GM12873 (cell line): Measurements from ENCODE around the gene CNDP1.

Source experiments
- TF ChIP-seq, protein P1 (sequence below): IDR thresholded peaks from 2 replicates; pipeline ENCODE4 v1.5.1; 2012; ENCODE audit warnings: low read depth, mild to moderate bottlenecking, moderate library complexity, low read length, control low read depth; ENCODE audit not compliant: insufficient read depth; ENCODE audit errors: missing control alignments

CNDP1 gene

DNA sequence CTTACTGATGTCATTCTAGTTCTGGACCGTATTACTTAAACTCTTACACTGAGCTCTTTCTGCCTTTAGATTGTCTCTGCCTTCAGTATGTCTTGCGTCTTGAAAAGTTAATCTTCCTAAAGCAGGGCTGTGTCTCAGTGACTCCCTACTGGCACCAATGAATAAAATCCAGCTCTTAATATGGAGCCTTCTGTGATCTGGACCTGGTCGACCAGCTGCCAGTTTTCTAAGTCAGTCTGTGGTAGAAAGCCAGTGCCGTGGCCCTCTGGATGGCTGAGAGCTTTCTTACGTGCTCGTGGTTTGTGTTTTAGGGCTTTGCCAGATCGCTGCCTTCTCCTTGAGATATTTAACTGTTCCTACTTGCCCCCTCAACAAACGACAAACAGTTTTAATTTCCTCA, 90.2 kb downstream of the CNDP1 start:
- TF ChIP-seq, protein P1, sequence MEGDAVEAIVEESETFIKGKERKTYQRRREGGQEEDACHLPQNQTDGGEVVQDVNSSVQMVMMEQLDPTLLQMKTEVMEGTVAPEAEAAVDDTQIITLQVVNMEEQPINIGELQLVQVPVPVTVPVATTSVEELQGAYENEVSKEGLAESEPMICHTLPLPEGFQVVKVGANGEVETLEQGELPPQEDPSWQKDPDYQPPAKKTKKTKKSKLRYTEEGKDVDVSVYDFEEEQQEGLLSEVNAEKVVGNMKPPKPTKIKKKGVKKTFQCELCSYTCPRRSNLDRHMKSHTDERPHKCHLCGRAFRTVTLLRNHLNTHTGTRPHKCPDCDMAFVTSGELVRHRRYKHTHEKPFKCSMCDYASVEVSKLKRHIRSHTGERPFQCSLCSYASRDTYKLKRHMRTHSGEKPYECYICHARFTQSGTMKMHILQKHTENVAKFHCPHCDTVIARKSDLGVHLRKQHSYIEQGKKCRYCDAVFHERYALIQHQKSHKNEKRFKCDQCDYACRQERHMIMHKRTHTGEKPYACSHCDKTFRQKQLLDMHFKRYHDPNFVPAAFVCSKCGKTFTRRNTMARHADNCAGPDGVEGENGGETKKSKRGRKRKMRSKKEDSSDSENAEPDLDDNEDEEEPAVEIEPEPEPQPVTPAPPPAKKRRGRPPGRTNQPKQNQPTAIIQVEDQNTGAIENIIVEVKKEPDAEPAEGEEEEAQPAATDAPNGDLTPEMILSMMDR = no peak

DNA sequence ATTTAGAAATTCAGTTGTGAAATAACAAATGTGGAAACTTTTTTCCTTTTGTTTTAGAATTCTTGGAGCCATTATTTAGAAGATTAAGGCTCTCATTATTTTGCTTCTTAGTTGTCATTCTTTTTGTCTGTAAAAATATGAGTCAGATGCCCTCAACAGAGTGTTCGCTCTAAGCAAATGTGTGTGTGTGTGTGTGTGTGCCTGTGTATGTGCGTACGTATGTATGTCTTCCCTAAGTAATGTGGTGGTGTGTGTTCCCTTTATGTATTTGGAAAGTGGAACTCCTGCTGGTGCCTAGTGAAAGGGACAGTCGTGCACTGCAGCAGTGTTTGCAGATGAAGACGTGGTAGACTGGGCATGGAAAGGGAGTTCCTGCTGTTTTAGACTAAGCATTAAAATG, 90.9 kb downstream of the CNDP1 start:
- TF ChIP-seq, protein P1 = no peak

DNA sequence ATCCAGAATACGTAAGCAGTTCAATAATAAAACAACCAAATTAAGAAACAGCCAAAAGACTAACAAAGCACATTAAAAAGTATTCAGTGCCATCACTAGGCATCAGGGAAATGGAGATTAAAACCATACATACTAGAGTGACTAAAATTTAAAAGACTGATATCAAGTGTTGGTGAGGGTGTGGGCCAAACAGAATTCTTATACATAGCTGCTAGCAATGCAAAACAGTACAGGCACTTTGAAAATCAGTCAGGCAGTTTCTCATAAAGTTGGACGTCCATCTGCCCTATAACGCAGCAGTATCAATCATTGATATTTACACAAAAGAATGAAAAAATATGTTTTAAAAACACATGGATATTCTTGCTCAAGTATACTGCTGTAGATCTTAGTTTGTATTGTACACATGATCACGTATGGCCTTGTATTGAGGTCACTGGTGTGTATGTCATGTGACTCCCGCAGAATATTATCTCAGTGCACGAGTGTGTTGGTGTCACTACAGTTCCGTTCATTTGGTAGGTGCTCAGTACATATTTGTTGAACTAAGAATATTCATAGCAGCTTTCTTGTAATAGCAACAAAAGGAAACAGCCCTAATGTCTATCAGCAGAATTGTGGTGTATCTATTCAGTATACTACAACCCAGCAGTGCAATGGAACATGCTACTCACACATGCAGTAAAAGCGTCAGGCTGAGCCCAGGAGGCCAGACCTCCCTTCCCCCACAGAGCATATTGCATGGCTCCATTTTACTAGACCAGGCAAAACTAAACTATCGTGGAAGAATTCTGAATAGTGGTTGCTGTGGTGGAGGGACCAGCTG, 92.0 kb downstream of the CNDP1 start:
- TF ChIP-seq, protein P1 = no peak

DNA sequence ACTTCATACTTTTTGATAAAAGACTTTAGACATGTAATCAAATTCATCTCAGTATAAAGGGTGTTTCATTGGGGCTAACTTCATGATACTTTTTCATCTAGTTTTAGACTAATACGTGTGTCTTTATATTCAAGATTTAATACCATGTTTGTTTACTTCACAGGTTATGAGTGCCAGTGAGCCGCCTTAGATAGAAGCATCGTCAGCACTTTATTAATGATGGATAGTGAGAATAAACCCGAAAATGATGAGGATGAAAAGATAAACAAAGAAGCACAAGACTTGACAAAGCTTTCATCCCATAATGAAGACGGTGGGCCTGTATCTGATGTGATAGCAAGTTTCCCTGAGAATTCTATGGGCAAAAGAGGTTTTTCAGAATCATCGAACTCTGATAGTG, 96.5 kb downstream of the CNDP1 start:
- TF ChIP-seq, protein P1 = no peak

DNA sequence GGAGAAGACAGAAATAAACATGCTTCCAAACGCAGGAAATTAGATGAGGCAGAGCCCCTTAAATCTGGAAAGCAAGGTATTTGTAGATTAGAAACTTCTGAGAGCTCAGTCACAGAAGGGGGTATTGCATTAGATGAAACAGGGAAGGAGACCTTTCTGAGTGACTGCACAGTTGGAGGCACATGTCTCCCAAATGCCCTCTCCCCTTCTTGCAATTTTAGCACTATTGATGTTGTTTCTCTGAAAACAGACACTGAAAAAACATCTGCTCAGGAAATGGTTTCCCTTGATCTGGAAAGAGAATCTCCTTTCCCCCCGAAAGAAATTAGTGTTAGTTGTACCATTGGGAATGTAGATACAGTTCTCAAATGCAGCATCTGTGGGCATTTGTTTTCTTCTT, 96.9 kb downstream of the CNDP1 start:
- TF ChIP-seq, protein P1 = no peak

DNA sequence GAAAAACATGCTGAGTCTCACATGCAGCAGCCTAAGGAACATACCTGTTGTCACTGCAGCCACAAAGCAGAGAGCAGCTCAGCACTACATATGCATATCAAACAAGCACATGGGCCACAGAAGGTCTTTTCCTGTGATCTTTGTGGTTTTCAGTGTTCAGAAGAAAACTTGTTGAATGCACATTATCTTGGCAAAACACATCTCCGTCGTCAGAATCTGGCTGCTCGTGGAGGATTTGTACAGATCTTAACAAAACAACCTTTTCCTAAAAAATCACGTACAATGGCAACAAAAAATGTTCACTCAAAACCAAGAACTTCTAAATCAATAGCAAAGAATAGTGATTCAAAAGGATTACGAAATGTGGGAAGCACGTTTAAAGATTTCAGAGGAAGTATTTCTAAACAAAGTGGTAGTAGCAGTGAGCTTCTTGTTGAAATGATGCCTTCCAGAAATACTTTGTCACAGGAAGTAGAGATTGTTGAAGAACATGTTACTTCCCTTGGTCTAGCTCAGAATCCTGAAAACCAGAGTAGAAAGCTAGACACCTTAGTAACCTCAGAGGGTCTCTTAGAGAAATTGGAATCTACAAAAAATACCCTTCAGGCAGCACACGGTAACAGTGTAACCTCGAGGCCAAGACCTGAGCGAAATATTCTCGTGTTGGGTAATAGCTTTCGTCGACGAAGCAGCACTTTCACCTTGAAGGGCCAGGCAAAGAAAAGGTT, 97.5 kb downstream of the CNDP1 start:
- TF ChIP-seq, protein P1 = no peak

DNA sequence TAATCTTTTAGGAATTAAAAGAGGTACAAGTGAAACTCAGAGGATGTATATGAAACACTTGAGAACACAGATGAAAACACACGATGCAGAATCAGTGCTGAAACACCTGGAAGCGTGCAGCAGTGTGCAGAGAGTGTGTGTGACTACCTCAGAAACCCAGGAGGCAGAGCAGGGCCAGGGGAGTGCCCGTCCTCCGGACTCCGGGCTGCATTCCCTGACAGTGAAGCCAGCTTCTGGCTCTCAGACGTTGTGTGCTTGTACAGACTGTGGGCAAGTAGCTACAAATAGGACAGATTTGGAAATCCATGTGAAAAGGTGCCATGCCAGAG, 98.0 kb downstream of the CNDP1 start:
- TF ChIP-seq, protein P1 = no peak
